Central memory CD4-positive, alpha-beta T cell (primary cell): ENCODE data around the gene ULK1.
"Not testable (repeated sequence)": the region's sequence is repeated elsewhere in the genome, so short reads cannot be mapped to it uniquely, and the experiment has no call there.

ENCODE experiments used
- DNase-seq: peaks from one replicate; pipeline ENCODE4 v3.0.0; 2022

Gene ULK1

DNA sequence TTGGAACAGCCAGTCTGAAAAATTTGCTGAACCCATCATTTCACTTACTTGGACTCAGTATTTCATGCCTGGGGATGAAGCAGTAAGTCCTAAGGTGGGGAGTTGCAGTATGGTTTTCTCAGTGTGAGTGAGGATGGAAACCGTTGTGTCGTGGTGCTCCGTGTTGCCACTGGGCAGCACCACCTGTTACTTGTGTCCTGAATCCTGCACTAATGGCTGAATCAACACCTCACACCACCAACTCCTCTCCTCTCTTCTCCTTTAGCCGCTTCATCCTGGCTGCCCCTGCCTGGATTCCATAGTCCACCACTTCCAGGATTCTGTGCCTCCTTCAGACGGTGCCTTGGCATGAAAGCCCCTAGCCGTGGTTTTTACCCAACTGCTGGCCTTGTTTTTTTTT lies 52.3 kb downstream of the ULK1 start:
- DNase-seq, result no peak

DNA sequence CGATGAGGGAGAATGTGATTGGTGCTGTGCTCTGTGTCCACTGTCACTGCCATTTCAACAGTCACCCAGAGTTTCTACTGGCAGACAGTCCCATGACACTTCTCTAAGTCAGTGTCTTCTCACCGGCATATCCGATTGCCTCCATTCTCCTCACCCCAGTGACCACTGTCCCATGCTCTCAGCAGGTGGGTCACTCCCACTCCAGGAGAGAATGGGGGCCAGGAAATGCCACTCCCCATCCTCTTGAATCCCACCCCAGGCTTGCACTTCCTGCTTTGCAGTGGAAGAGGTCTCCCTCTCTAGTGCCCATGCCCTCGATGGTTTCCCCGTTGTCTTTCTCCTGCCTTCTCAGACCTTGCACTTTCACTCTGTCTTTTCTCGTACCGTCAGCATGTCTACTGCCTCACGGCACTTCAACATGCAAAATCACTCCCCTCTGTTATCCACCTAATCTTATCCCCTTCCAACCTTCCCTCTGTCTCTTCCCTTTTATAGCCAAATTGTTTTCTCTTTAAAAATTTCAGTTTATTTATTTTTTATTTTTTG lies 53.1 kb downstream of the ULK1 start:
- no peak for DNase-seq

DNA sequence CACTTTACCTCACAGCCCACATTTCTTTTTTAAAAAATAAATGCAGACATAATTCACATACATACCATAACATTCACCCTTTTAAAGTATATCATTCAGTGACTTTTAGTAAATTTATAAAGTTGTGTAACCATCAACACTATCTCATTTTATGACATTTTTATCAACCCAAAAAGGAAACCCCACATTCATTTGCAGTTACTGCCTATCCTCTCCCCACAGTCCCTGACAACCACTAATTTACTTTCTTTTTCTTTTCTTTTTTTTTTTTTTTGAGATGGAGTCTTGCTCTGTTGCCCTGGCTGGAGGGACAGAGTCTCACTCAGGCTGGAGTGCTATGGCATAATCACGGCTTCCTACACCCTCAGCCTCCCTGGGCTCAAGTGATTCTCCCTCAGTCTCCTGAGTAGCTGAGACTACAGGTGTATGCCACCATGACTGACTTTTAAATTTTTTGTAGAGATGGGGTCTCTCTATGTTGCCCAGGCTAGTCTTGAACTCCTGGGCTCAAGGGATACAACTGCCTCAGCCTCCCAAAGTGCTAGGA lies 53.8 kb downstream of the ULK1 start:
- peak; percentile 14 for DNase-seq

DNA sequence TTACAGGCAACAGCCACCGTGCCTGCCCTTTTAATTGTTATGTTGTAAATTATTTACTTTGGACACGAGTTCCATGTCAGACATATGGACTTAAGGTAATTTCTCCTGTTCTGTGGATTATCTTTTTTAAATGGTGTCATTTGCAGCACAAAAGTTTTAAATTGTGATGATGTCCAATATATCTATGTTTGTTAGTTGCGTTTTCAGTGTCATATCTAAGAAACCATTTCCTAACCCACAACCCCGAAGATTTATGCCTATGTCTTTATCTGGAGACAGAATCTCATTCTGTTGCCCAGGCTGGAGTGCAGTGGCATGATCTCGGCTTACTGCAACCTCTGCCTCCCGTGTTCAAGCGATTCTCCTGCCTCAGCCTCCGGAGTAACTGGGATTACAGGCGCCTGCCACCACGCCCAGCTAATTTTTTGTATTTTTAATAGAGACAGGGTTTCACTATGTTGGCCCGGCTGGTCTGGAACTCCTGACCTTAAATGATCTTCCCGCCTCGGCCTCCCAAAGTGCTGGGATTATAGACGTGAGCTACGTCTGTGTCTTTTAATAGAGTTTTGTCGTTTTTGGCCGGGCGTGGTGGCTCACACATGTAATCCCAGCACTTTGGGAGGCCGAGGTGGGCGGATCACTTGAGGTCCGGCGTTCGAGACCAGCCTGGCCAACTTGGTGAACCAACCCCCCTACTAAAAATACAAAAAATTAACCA lies 54.5 kb downstream of the ULK1 start:
- peak; percentile 14 for DNase-seq

DNA sequence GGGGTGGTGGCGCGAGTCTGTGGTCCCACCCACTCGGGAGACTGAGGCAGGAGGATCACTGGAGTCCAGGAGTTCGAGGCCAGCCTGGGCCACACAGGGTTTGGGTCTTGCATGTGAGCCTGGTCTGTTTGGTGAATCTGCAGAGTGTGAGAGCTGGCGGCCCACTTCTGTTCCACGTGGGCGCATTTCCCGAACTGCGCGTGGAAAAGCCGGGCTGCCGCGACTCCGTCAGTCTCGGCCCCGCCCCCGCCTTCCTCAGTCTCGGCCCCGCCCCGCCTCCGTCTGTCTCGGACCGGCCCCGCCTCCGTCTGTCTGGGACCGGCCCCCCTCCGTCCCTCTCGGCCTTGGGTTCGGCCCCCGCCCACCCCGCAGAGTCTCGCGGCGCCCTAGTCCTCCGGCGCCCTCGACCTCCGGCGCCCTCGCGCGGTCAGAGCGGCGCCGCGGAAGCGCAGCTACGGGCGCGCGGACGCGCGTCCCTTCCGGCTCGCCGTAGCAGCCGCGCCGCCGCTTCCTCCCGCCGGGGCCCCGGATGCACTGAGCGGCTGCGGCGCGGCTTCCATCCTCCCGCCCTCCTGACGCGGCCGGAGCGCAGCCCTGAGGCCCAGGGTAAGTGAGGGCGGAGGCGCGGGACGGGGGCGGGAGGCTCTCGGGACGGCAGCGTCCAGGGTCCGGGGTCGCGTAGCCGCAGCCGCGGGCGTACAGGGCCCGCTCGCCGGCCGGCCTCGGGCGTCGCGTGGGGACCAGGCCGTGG lies 55.2 kb downstream of the ULK1 start, which contains the start of gene EP400:
Gene EP400, plus strand, starts transcription at position 512 of the 751 bp plus-strand sequence. CDS start 10,678 bp downstream, outside the sequence.
- peak; percentile 90 for DNase-seq

DNA sequence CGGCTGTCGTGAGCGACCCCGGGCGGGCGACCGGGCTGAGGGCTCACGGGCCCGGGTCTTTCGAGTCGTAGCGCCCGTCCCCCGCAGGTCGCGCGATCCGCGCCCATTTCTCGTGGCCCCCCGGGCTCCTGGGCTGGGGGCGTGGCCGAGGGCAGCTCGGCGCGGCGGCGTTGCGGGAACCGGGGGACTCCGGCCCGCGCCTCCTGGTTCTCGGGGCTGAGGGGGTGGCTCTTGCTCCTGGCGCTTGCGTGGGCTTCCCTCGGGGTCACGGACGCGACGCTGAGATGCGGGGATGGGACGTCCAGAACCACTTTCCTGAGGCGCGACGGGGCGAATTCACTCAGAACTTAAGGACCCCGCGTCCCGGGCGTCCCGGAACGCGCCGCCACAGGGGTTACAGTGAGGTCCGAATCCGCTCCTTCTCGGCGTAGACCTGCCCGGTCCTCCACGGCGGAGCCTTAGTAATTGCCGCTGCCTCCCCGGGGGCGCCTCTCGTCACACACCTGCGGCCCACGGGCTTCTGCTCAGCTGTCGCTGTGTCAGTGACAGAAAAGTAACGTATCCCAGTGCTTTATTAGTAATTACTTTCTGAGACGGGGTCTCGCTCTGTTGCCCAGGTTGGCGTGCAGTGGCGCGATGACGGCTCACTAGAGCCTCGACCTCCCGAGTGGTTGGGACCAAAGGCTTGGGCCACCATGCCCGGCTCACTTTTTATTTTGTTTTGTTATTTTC lies 55.9 kb downstream of the ULK1 start:
- DNase-seq, result peak; percentile 14

DNA sequence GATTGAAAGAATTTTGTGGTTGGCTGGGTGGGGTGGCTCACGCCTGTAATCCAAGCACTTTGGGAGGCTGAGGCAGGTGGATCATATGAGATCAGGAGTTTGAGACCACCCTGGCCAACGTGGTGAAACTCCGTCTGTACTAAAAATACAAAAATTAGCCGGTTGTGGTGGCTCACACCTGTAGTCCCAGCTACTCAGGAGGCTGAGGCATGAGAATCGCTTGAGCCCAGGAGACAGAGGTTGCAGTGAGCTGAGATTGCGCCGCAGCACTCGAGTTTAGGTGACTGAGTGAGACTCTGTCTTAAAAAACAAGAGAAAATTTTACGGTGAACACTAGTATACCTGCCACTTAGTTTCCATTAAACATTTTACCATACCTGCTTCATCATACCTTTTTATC lies 59.4 kb downstream of the ULK1 start:
- DNase-seq, result not testable (repeated sequence)

DNA sequence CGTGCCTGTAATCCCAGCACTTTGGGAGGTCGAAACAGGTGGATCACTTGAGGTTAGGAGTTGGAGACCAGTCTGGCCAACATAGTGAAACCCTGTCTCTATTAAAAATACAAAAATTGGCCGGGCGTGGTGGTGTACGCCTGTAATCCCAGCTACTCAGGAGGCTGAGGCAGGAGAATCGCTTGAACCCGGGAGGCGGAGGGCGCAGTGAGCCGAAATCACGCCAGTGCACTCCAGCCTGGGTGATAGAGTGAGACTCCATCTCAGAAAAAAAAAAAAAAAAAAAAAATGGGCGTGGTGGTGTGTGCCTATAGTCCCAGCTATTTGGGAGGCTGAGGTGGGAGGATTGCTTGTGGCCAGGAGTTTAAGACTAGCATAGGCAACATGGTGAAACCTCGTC lies 60.0 kb downstream of the ULK1 start:
- not testable (repeated sequence) for DNase-seq

DNA sequence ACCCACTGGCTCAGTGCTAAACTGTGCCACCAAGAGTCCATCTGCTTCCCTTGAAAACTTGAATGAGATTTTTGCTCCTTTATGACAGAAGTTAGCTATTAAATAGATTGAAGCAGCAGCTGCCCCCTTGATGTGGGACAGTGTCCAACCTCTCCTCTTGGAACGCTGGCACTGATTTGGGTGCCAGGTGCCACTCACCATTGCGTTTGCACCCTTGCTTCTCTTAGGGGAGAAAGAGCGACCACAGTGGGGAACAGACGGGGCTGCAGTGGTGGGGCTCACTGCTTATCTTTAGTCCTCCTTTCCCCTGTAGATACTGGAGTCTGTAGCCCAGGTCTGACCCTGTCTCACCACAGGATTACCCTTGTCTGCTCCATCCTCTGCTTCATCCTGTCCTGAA lies 64.7 kb downstream of the ULK1 start:
- DNase-seq, result no peak

DNA sequence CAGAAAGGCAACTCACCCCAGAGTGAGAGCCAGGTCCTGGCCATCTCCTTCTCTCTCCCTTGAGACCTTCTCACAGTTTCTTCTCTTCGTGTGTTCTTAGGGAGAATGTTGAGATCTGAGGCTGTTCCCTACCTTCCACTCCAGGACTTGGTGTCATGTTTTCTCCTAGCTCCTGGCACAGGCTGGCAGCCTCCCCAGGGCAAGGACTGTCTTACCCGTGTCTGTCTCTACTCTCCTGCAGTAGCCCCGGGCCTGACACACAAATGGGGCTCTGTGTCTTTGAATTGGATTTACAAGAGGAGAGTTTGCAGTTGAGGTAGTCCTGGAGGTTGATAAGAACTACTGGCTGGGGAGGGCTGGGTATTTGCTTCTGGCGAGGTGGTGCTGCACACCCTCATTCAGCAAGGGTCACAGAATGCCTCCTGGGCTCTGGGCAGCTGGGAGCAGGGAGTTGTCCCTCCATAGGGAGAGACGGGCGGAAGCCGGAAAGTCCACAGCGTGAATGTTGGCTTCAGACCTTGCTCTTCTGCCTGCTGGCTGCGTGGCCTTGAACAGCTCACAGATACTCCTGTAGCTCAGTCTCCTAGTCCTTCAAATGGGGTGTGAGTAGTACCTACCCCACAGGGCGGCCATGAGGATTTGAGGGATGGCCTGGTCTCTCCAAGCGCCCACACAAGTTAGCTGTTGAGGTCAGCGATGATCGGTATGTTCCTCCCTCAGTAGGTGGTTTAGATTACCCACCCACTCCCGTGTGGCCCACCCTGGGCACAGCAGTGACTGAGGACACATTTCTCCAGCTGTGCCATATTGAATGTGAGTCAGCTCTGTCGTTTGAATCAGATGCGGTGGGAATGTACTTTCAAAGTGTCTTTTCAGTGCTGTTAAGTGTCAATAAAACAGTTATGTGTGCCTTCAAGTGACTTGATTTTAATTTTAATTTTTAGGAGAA lies 65.5 kb downstream of the ULK1 start:
- DNase-seq, result no peak

DNA sequence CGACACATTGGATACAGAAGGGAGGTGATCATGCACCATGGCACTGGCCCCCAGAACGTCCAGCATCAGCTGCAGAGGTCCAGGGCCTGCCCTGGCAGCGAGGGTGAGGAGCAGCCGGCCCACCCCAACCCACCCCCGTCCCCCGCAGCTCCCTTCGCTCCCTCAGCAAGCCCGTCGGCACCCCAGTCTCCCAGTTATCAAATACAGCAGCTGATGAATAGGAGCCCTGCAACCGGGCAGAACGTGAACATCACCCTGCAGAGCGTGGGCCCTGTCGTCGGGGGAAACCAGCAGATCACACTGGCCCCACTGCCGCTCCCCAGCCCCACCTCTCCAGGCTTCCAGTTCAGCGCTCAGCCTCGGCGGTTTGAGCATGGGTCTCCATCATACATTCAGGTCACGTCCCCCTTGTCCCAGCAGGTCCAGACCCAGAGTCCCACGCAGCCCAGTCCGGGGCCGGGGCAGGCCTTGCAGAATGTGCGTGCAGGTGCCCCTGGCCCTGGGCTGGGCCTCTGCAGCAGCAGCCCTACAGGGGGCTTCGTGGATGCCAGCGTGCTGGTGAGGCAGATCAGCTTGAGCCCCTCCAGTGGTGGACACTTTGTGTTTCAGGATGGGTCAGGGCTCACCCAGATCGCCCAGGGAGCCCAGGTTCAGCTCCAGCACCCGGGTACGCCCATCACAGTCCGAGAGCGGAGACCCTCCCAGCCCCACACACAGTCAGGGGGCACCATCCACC lies 66.3 kb downstream of the ULK1 start:
- not testable (repeated sequence) for DNase-seq

DNA sequence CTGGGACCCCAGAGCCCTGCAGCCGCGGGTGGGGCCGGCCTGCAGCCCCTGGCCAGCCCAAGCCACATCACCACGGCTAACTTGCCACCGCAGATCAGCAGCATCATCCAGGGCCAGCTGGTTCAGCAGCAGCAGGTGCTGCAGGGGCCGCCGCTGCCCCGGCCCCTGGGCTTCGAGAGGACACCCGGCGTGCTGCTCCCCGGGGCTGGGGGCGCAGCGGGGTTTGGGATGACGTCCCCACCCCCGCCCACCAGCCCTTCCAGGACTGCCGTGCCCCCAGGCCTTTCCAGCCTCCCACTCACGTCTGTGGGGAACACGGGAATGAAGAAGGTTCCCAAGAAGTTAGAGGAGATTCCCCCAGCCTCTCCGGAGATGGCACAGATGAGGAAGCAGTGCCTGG lies 66.9 kb downstream of the ULK1 start:
- DNase-seq, result not testable (repeated sequence)

DNA sequence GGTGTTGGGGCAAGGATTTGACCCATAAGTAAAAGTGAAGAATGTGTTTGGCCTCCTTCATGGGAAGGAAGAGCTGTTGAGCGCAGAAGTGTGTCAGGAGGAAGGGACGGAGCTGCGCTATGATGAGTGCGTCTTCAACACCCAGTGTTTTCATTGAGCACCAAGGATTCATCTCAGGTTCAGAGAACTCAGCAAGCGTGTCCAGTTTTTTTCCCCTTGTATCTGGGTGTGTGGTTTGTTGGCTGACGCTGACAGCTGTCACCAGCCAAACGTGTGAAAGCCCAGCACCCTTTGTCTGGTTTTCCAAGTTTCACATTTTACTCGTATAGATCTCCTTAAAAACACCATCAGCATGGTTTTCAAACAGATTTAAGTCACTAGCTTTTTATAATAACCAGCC lies 67.6 kb downstream of the ULK1 start:
- no peak for DNase-seq

DNA sequence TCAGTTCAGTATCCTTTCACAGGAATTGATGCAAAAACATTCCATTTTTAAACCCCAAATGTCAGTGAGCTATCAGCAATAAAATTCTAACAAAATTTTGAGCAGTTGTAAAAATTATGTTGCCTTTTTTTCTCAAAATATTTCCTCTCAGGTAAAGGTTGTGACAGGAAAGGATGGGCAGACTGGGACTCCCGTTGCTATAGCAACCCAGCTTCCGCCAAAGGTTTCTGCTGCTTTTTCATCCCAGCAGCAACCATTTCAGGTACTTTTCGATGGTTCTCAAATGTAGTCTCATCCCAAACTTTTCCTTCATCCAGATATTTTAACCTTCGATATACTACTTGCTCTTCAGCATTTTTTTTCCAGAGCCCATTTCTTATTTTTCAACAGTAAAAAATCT lies 69.0 kb downstream of the ULK1 start:
- DNase-seq, result peak; percentile 46

DNA sequence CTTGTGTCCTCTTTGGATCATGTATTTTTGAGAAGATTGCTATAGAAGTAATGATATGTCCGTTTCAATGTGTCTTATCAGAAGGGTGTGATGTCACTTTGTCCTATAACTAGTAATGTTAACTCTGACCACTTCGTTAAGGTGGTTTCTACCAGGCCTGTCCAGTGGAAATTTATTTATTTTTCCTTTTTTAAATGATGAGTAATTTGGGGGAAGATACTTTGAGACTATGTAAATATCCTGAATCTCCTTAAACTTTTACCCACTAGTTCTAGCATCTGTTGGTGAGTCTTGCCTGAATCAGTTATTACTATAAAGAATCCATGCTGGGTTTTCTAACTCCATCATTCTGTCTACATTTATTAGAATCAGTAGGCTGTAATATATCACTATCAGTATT lies 70.7 kb downstream of the ULK1 start:
- no peak for DNase-seq

DNA sequence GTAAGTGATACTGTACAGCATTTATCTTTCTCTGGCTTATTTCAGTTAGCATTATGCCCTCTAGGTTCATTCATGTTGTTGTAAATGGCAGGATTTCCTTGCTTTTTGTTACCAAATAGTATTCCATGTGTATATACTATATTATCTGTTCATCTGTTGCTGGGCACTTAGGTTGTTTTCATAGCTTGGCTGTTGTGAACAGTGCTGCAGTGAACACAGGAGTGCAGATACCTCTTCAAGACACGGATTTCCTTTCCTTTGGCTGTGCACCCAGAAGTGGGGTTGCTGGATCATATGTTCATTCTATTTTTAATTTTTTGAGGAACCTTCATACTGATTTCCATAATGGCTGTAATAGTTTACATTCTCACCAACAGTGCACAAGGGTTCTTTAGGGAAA lies 76.8 kb downstream of the ULK1 start:
- DNase-seq, result no peak
